IPS DF 4.7 (cell line): ENCODE measurements around the gene NDNF.

ENCODE experiments used
- DNase-seq: peaks from one replicate; pipeline ENCODE4 v3.0.0-alpha.2; 2013; ENCODE audit warnings: low spot score; ENCODE audit errors: extremely low read depth

NDNF gene

GRCh38 chr4:121072224-121073003, at the start of gene NDNF:
NDNF (minus strand) TSS chr4:121072535; CDS start chr4:121045837, 26,698 bp downstream.
- no peak for DNase-seq

GRCh38 chr4:121119715-121120114, 47.4 kb upstream of the NDNF start:
- DNase-seq, result no peak

- no peak for DNase-seq
Observed at GRCh38 chr4:121118344-121118743, 46.0 kb upstream of the NDNF start.

GRCh38 chr4:121114756-121115155, 42.4 kb upstream of the NDNF start:
- DNase-seq, result no peak

GRCh38 chr4:121112530-121112929, 40.2 kb upstream of the NDNF start:
- no peak for DNase-seq

- no peak for DNase-seq
Observed at GRCh38 chr4:121108557-121108956, 36.2 kb upstream of the NDNF start.

GRCh38 chr4:121107507-121107906, 35.2 kb upstream of the NDNF start:
- no peak for DNase-seq

GRCh38 chr4:121100093-121100775, 27.9 kb upstream of the NDNF start:
- no peak for DNase-seq

GRCh38 chr4:121098266-121098665, 25.9 kb upstream of the NDNF start:
- no peak for DNase-seq

- no peak for DNase-seq
Observed at GRCh38 chr4:121096629-121097028, 24.3 kb upstream of the NDNF start.

- DNase-seq, result no peak
Observed at GRCh38 chr4:121096191-121096590, 23.9 kb upstream of the NDNF start.

GRCh38 chr4:121094297-121094966, 22.1 kb upstream of the NDNF start:
- DNase-seq, result no peak

GRCh38 chr4:121093261-121093660, 20.9 kb upstream of the NDNF start:
- no peak for DNase-seq

GRCh38 chr4:121091941-121092340, 19.6 kb upstream of the NDNF start:
- DNase-seq, result no peak

GRCh38 chr4:121088867-121089266, 16.5 kb upstream of the NDNF start:
- no peak for DNase-seq

- no peak for DNase-seq
Observed at GRCh38 chr4:121079376-121079775, 7.0 kb upstream of the NDNF start.

GRCh38 chr4:121077496-121077895, 5.2 kb upstream of the NDNF start:
- DNase-seq, result no peak

- no peak for DNase-seq
Observed at GRCh38 chr4:121076416-121076815, 4.1 kb upstream of the NDNF start.

- DNase-seq, result no peak
Observed at GRCh38 chr4:121073672-121074381, 1.5 kb upstream of the NDNF start.

GRCh38 chr4:121073004-121073435, 685 bp upstream of the NDNF start:
- no peak for DNase-seq

- no peak for DNase-seq
Observed at GRCh38 chr4:121071640-121072223, 603 bp downstream of the NDNF start.
